Peyer's patch (tissue), 4 donors: Measurements from ENCODE around the gene HACD1.

ENCODE experiments used
- CTCF ChIP-seq, 6 experiments: fragments of 450-650 bp in 4 of 6; fragments of 200-600 bp in 2 of 6; sonication (generic) in 1 of 6; IDR thresholded peaks; one replicate each; pipeline ENCODE4 v1.5.1; 2017 to 2019; ENCODE audit warnings: antibody characterized with exemption in 6 of 6, mild to moderate bottlenecking in 3 of 6, moderate library complexity in 1 of 6
- POLR2A ChIP-seq, 2 donors: fragments of 450-650 bp; IDR thresholded peaks; one replicate each; pipeline ENCODE4 v1.5.1; 2017; ENCODE audit warnings: antibody characterized with exemption in 2 of 2, mild to moderate bottlenecking in 2 of 2, moderate library complexity in 2 of 2

GRCh38 chr10:17609523-17610079 is 7.6 kb downstream of the HACD1 start:
- TF ChIP-seq CTCF (IDR thresholded peaks at IDR 0.05) (no peak), POLR2A (IDR thresholded peaks at IDR 0.05) (no peak)
